Transverse colon (tissue), 4 donors: ENCODE data around the gene ITPKA.

Source experiments
- POLR2A ChIP-seq: fragments of 450-650 bp; IDR thresholded peaks from one replicate; pipeline ENCODE4 v1.6.1; 2016; ENCODE audit warnings: antibody characterized with exemption, mild to moderate bottlenecking, moderate library complexity
- POLR2AphosphoS5 ChIP-seq, 3 donors: sonication (generic); formaldehyde crosslinking; IDR thresholded peaks; one replicate each; pipeline ENCODE4 v1.6.1; 2016; ENCODE audit warnings: antibody characterized with exemption in 3 of 3
- TF ChIP-seq, protein P1 (sequence below), 5 experiments: fragments of 200-600 bp in 3 of 5; fragments of 450-650 bp in 2 of 5; sonication (generic) in 3 of 5; IDR thresholded peaks; 1 replicate in 2 of 5; 2 replicates in 3 of 5; pipeline ENCODE4 v1.5.1; 2016 to 2017; ENCODE audit warnings: antibody characterized with exemption in 5 of 5, inconsistent platforms in 3 of 5, mild to moderate bottlenecking in 2 of 5, moderate library complexity in 1 of 5

GRCh38 chr15:41487381-41487780 lies 6.3 kb upstream of the ITPKA start:
- TF ChIP-seq, protein P1, sequence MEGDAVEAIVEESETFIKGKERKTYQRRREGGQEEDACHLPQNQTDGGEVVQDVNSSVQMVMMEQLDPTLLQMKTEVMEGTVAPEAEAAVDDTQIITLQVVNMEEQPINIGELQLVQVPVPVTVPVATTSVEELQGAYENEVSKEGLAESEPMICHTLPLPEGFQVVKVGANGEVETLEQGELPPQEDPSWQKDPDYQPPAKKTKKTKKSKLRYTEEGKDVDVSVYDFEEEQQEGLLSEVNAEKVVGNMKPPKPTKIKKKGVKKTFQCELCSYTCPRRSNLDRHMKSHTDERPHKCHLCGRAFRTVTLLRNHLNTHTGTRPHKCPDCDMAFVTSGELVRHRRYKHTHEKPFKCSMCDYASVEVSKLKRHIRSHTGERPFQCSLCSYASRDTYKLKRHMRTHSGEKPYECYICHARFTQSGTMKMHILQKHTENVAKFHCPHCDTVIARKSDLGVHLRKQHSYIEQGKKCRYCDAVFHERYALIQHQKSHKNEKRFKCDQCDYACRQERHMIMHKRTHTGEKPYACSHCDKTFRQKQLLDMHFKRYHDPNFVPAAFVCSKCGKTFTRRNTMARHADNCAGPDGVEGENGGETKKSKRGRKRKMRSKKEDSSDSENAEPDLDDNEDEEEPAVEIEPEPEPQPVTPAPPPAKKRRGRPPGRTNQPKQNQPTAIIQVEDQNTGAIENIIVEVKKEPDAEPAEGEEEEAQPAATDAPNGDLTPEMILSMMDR (IDR thresholded peaks at IDR 0.05): no peak
- TF ChIP-seq POLR2A: no peak
- TF ChIP-seq POLR2AphosphoS5 (IDR thresholded peaks at IDR 0.05): no peak
